ENCODE data around the gene CYGB. TPM values are rescaled to one million over a fixed set of nuclear protein-coding genes. Genes with fewer than 3 reads are reported as not detected.

The CYGB gene
- total and polyA plus RNA-seq, 2 of the 13 experiments (the other 11 are each of a cell fraction or from before 2014, with no cell fraction given), result 18.9 to 27.1 TPM

Small RNA genes within 50 kb of the gene (small RNA-seq; reads per million reads assigned to genes)
- gene SNORD1A (ENCODE audit: insufficient read depth in 2 of 3, insufficient read length in 3 of 3, low read depth in 2 of 3, low replicate concordance in 1 of 3) (0 reads per million in 3 experiments), gene SNORD1B (ENCODE audit: insufficient read depth in 2 of 3, insufficient read length in 3 of 3, low read depth in 2 of 3, low replicate concordance in 1 of 3) (3,078 to 26,351 (median 14,359) reads per million in 3 experiments)

Other genes starting within 250 kb of the CYGB start
- 2.7 and 3.7 TPM in 2 replicates for gene QRICH2, start 229.4 kb downstream of the CYGB start, total RNA-seq (2016; rRNA removed; fragmentation: Illumina TruSeq; extraction: Trizol)
- 5.7 and 11.5 TPM in 2 replicates for gene QRICH2, start 229.4 kb downstream of the CYGB start, polyA plus RNA-seq (2011; rRNA removed)
- 91.1 and 115 TPM in 2 replicates for gene PRPSAP1, start 183.8 kb downstream of the CYGB start, total RNA-seq (2016; rRNA removed; fragmentation: Illumina TruSeq; extraction: Trizol)
- gene PRPSAP1, start 183.8 kb downstream of the CYGB start, polyA plus RNA-seq (2011; rRNA removed), result 314 and 325 TPM in 2 replicates
- gene SPHK1, start 153.1 kb downstream of the CYGB start, total RNA-seq (2016; rRNA removed; fragmentation: Illumina TruSeq; extraction: Trizol), result 111 and 160 TPM in 2 replicates
- 129 and 137 TPM in 2 replicates for gene SPHK1, start 153.1 kb downstream of the CYGB start, polyA plus RNA-seq (2011; rRNA removed)
- gene UBE2O, start 84.6 kb downstream of the CYGB start, total RNA-seq (2016; rRNA removed; fragmentation: Illumina TruSeq; extraction: Trizol), result 21.5 and 22.3 TPM in 2 replicates
- 23.5 and 30.4 TPM in 2 replicates for gene UBE2O, start 84.6 kb downstream of the CYGB start, polyA plus RNA-seq (2011; rRNA removed)
- not detected in 2 replicates for gene AANAT, start 70.1 kb downstream of the CYGB start, total RNA-seq (2016; rRNA removed; fragmentation: Illumina TruSeq; extraction: Trizol)
- 0.03 and 0.07 TPM in 2 replicates for gene AANAT, start 70.1 kb downstream of the CYGB start, polyA plus RNA-seq (2011; rRNA removed)
- gene RHBDF2, start 36.3 kb downstream of the CYGB start, total RNA-seq (2016; rRNA removed; fragmentation: Illumina TruSeq; extraction: Trizol), result 4.2 and 7.8 TPM in 2 replicates
- gene RHBDF2, start 36.3 kb downstream of the CYGB start, polyA plus RNA-seq (2011; rRNA removed), result 24.2 and 27.6 TPM in 2 replicates
- gene PRCD, start 2.3 kb upstream of the CYGB start, total RNA-seq (2016; rRNA removed; fragmentation: Illumina TruSeq; extraction: Trizol), result 0.52 TPM in 1 of 2 replicates, not detected in the other
- gene PRCD, start 2.3 kb upstream of the CYGB start, polyA plus RNA-seq (2011; rRNA removed), result 0.35 and 0.51 TPM in 2 replicates
- 0.49 and 0.84 TPM in 2 replicates for gene ST6GALNAC2, start 48.2 kb upstream of the CYGB start, total RNA-seq (2016; rRNA removed; fragmentation: Illumina TruSeq; extraction: Trizol)
- gene ST6GALNAC2, start 48.2 kb upstream of the CYGB start, polyA plus RNA-seq (2011; rRNA removed), result 0.12 and 0.30 TPM in 2 replicates
- not detected in 2 replicates for gene ST6GALNAC1, start 106.0 kb upstream of the CYGB start, total RNA-seq (2016; rRNA removed; fragmentation: Illumina TruSeq; extraction: Trizol)
- gene ST6GALNAC1, start 106.0 kb upstream of the CYGB start, polyA plus RNA-seq (2011; rRNA removed), result not detected in 2 replicates
- gene MXRA7, start 173.3 kb upstream of the CYGB start, total RNA-seq (2016; rRNA removed; fragmentation: Illumina TruSeq; extraction: Trizol), result 28.0 and 44.8 TPM in 2 replicates
- 112 and 139 TPM in 2 replicates for gene MXRA7, start 173.3 kb upstream of the CYGB start, polyA plus RNA-seq (2011; rRNA removed)
- 41.0 and 49.1 TPM in 2 replicates for gene JMJD6, start 188.9 kb upstream of the CYGB start, total RNA-seq (2016; rRNA removed; fragmentation: Illumina TruSeq; extraction: Trizol)
- gene JMJD6, start 188.9 kb upstream of the CYGB start, polyA plus RNA-seq (2011; rRNA removed), result 33.6 and 36.0 TPM in 2 replicates
- 39.7 and 39.9 TPM in 2 replicates for gene METTL23, start 189.1 kb upstream of the CYGB start, total RNA-seq (2016; rRNA removed; fragmentation: Illumina TruSeq; extraction: Trizol)
- gene METTL23, start 189.1 kb upstream of the CYGB start, polyA plus RNA-seq (2011; rRNA removed), result 85.4 and 104 TPM in 2 replicates
- 249 and 319 TPM in 2 replicates for gene SRSF2, start 199.6 kb upstream of the CYGB start, total RNA-seq (2016; rRNA removed; fragmentation: Illumina TruSeq; extraction: Trizol)
- gene SRSF2, start 199.6 kb upstream of the CYGB start, polyA plus RNA-seq (2011; rRNA removed), result 306 and 308 TPM in 2 replicates
- 19.4 and 36.3 TPM in 2 replicates for gene MFSD11, start 200.4 kb upstream of the CYGB start, total RNA-seq (2016; rRNA removed; fragmentation: Illumina TruSeq; extraction: Trizol)
- 25.2 and 26.1 TPM in 2 replicates for gene MFSD11, start 200.4 kb upstream of the CYGB start, polyA plus RNA-seq (2011; rRNA removed)